B cell (primary cell): ENCODE measurements around the gene DLGAP4. TPM values are rescaled to one million over a fixed set of nuclear protein-coding genes. Genes with fewer than 3 reads are reported as not detected.

Experiments
- ATAC-seq: fragments of 200-7000 bp; cut with Tn5 transposase; one replicate; pipeline ENCODE4 v1.10.0; 2021; ENCODE audit warnings: low read depth, mild to moderate bottlenecking, moderate number of reproducible peaks, moderate library complexity
- CTCF ChIA-PET: fragments of 350-600 bp; sonication (Branson Sonifier 250); formaldehyde crosslinking; loops from one replicate; lab custom pipeline; 2021; ENCODE audit warnings: antibody characterized with exemption, inconsistent platforms; lab: Charles Lee
- POLR2A ChIA-PET: fragments of 350-600 bp; sonication (Branson Sonifier 250); formaldehyde crosslinking; loops from one replicate; lab custom pipeline; 2021; ENCODE audit warnings: antibody characterized with exemption; lab: Charles Lee
- DNase-seq: peaks from one replicate; pipeline ENCODE4 v3.0.0; 2013
- H2AFZ ChIP-seq: 2 replicates; pipeline ENCODE4 v1.6.1; 2012; ENCODE audit warnings: mild to moderate bottlenecking, low read depth, low read length; ENCODE audit not compliant: insufficient read depth, poor library complexity, severe bottlenecking
- H3K27ac ChIP-seq, 2 donors: 1 replicate in 1 of 2; 2 replicates in 1 of 2; pipeline ENCODE4 v1.5.1; 2012 to 2013; ENCODE audit warnings: low read length in 2 of 2, mild to moderate bottlenecking in 2 of 2, moderate library complexity in 1 of 2
- H3K27me3 ChIP-seq, 4 experiments: fragments of 200-600 bp in 1 of 4; sonication (generic) in 1 of 4; replicated peaks in 1 of 4; 1 replicate in 2 of 4; 2 replicates in 2 of 4; pipeline versions ENCODE4 v1.6.1 to v1.7.0; 2013 to 2016; ENCODE audit warnings: low read length in 3 of 4, mild to moderate bottlenecking in 2 of 4, mixed read lengths in 1 of 4, moderate library complexity in 1 of 4; ENCODE audit not compliant: insufficient read depth in 4 of 4, control insufficient read depth in 3 of 4; ENCODE audit errors: control extremely low read depth in 1 of 4
- H3K36me3 ChIP-seq, 2 experiments: replicated peaks in 1 of 2; 1 replicate in 1 of 2; 2 replicates in 1 of 2; pipeline versions ENCODE4 v1.6.1 to v1.7.1; 2013; ENCODE audit warnings: low read length in 1 of 2; ENCODE audit not compliant: insufficient read depth in 2 of 2, control insufficient read depth in 1 of 2; ENCODE audit errors: control extremely low read depth in 1 of 2, extremely low read depth in 1 of 2
- H3K4me1 ChIP-seq, 2 donors: fragments of 200-600 bp in 1 of 2; sonication (generic) in 1 of 2; 1 replicate in 1 of 2; 2 replicates in 1 of 2; pipeline versions ENCODE4 v1.5.1 to v1.6.1; 2013 to 2017; ENCODE audit warnings: low read length in 2 of 2; ENCODE audit not compliant: control insufficient read depth in 2 of 2, insufficient read depth in 2 of 2
- H3K4me2 ChIP-seq: replicated peaks from 2 replicates; pipeline ENCODE3; 2012; ENCODE audit warnings: mild to moderate bottlenecking, low read depth, low read length; ENCODE audit not compliant: poor library complexity, severe bottlenecking
- H3K4me3 ChIP-seq, 5 experiments: fragments of 200-600 bp in 1 of 5; sonication (generic) in 1 of 5; 1 replicate in 3 of 5; 2 replicates in 2 of 5; pipeline versions ENCODE4 v1.5.1 to v1.7.0; 2011 to 2016; ENCODE audit warnings: low read length in 4 of 5, mild to moderate bottlenecking in 4 of 5, low read depth in 2 of 5, control low read depth in 1 of 5, moderate library complexity in 1 of 5; ENCODE audit not compliant: insufficient read depth in 1 of 5; ENCODE audit errors: control extremely low read depth in 1 of 5, extremely low read depth in 1 of 5
- H3K79me2 ChIP-seq: fragments of 200-600 bp; sonication (generic); one replicate; pipeline ENCODE4 v1.6.0; 2016; ENCODE audit warnings: low read length; ENCODE audit not compliant: control insufficient read depth, insufficient read depth
- H3K9ac ChIP-seq: fragments of 200-600 bp; sonication (generic); 2 replicates; pipeline ENCODE4 v1.6.1; 2017; ENCODE audit warnings: mild to moderate bottlenecking, low read length, moderate library complexity
- H3K9me3 ChIP-seq, 3 donors: one replicate each; pipeline versions ENCODE4 v1.6.1 to v1.7.1; 2013; ENCODE audit warnings: low read length in 2 of 3; ENCODE audit not compliant: control insufficient read depth in 2 of 3, insufficient read depth in 1 of 3; ENCODE audit errors: control extremely low read depth in 1 of 3
- H4K20me1 ChIP-seq: 2 replicates; pipeline ENCODE4 v1.6.0; 2012; ENCODE audit warnings: mild to moderate bottlenecking, low read length; ENCODE audit not compliant: insufficient read depth, control insufficient read depth, poor library complexity, severe bottlenecking
- H3K27ac Mint-ChIP-seq: one replicate; pipeline ENCODE4 v1.8.0; 2021; ENCODE audit warnings: mixed read lengths
- H3K27me3 Mint-ChIP-seq: one replicate; pipeline ENCODE4 v1.8.0; 2021; ENCODE audit warnings: mixed read lengths
- H3K4me1 Mint-ChIP-seq: one replicate; pipeline ENCODE4 v1.8.0; 2021; ENCODE audit warnings: mixed read lengths
- H3K4me3 Mint-ChIP-seq: one replicate; pipeline ENCODE4 v1.8.0; 2021; ENCODE audit warnings: mixed read lengths
- H3K9me3 Mint-ChIP-seq: one replicate; pipeline ENCODE4 v1.8.0; 2022; ENCODE audit warnings: mixed read lengths; ENCODE audit not compliant: insufficient read depth
- EZH2 ChIP-seq: IDR thresholded peaks from 2 replicates; pipeline ENCODE4 v1.6.1; 2012; ENCODE audit warnings: borderline replicate concordance, low read depth, mild to moderate bottlenecking, moderate library complexity, low read length; ENCODE audit not compliant: insufficient read depth, poor library complexity, severe bottlenecking
- WGBS: methylation state at CpG from one replicate; pipeline ENCODE4 v1.1.5; 2013; ENCODE audit warnings: missing lambda C conversion rate; ENCODE audit not compliant: insufficient coverage; 5-methylcytosine and 5-hydroxymethylcytosine counted together
- intact Hi-C: fragments of 100-400 bp; cut with micrococcal nuclease; formaldehyde crosslinking; loops from one replicate; pipeline ENCODE4 v1.10.0; 2022
- polyA plus RNA-seq: library from polyadenylated mRNA; depleted of rRNA; stranded (reverse); fragments of >200 nt; gene quantifications from 2 replicates; pipeline ENCODE4 v1.2.3, GENCODE V29; 2012
- total RNA-seq, 2 donors: library from RNA; stranded (reverse); fragments of 120-200 nt in 1 of 2; gene quantifications; 1 replicate in 1 of 2; 2 replicates in 1 of 2; pipeline versions ENCODE4 v1.2.3 to v1.2.4, GENCODE V29; 2013 to 2022
- TF ChIP-seq, protein P1 (sequence below): fragments of 200-600 bp; IDR thresholded peaks from one replicate; pipeline ENCODE4 v1.8.0; 2022; ENCODE audit warnings: antibody characterized with exemption, mild to moderate bottlenecking

DLGAP4 gene
- total and polyA plus RNA-seq, 2 donors (not counting 1 experiment from before 2014, with no cell fraction given) = 68.8 to 87.8 TPM

DNA sequence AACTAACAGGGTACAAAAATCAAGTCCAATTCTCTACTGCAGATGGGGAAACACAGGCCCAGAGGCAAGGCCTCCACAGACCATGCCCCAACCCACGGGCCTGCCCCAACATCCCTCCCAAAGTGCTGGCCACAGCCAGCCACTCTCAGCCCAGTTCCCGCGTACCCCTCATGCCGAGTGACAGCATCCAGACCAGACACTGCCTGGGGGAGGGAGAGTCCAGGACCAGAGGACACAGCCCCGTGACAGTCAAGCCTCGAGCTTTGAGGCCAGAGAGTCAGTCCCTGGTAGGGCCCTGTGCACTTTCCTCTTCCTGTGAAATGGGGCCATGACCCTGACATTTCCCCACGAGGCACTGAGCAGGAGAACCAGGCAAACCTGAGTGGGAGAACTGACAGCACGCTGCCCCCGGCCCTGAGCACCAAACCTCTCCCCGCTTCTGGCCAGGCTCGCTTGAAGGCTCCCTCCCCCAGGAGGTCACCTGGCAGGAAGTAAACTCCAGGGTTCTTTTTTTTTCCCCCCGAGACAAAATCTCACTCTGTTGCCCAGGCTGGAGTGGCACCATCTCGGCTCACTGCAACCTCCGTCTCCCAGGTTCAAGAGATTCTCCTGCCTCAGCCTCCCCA is 240.1 kb downstream of the DLGAP4 start:
- no peaks in the 10 kb centered on the region for H3K4me1 Mint-ChIP-seq
- POLR2A ChIA-PET = no interaction called here
- CTCF ChIA-PET = interaction anchor here (1.1 kb wide), 1 partner anchor 59 kb away, joined by 3 read pairs; the partner anchor contains the start of gene RAB5IF

More for the DNA sequence above, 240.1 kb downstream of the DLGAP4 start:
- Histone ChIP-seq H3K9me3 (no peaks in the 10 kb centered on the region), H3K4me1 (peaks cover 5 to 8% of the 10 kb centered on the region in 2 donors), H3K4me3 (no peak overlapping the region), H3K9ac (no peak overlapping the region), H3K4me2 (no peak overlapping the region), H3K79me2 (peaks cover 3% of the 10 kb centered on the region), H3K27ac (no peak overlapping the region), H3K36me3 (no peaks in the 10 kb centered on the region), H4K20me1 (no peaks in the 10 kb centered on the region), H3K27me3 (peaks cover 0 to 3% (median 0%) of the 10 kb centered on the region in 4 experiments), H2AFZ (no peak overlapping the region)
- Mint-ChIP-seq H3K27me3 (no peaks in the 10 kb centered on the region), H3K4me3 (no peak overlapping the region), H3K9me3 (no peaks in the 10 kb centered on the region), H3K27ac (no peak overlapping the region)
- no peak for TF ChIP-seq EZH2
- TF ChIP-seq, protein P1, sequence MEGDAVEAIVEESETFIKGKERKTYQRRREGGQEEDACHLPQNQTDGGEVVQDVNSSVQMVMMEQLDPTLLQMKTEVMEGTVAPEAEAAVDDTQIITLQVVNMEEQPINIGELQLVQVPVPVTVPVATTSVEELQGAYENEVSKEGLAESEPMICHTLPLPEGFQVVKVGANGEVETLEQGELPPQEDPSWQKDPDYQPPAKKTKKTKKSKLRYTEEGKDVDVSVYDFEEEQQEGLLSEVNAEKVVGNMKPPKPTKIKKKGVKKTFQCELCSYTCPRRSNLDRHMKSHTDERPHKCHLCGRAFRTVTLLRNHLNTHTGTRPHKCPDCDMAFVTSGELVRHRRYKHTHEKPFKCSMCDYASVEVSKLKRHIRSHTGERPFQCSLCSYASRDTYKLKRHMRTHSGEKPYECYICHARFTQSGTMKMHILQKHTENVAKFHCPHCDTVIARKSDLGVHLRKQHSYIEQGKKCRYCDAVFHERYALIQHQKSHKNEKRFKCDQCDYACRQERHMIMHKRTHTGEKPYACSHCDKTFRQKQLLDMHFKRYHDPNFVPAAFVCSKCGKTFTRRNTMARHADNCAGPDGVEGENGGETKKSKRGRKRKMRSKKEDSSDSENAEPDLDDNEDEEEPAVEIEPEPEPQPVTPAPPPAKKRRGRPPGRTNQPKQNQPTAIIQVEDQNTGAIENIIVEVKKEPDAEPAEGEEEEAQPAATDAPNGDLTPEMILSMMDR = no peak
- 90% methylated on average over 14 of the region's 14 CpGs for WGBS
- ATAC-seq = no peak
- DNase-seq = peak; percentile 4
- intact Hi-C loops = no loop called here
